ENCODE measurements around the gene REEP6.

DNA sequence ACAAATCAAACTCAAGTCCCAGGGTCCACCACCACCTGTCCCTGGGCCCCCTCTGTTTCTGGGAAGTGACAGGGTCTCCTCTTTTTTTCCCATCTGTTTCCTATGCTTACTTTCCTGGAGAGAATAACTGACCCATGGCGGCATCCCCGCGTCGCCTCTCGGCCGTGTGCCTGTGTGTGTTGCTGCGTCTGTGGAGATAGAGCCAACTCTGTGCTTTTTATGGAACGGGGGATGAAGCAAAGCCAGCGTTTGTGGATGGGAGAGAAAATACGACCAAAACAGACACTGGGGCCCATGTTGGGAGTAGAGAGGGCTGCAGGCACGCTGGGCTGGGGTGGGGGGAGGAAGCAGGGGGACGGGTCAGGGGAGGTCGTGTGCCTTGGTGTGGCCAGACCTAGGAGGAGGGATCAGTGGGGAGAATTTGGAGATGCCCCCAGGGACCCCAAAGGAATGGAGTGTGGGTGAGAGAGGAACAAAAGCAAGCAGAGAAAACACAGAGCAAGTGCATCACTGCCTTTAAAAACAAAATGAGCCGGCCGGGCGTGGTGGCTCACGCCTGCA, 49.5 kb downstream of the REEP6 start:
- TF ChIP-seq, protein P1, sequence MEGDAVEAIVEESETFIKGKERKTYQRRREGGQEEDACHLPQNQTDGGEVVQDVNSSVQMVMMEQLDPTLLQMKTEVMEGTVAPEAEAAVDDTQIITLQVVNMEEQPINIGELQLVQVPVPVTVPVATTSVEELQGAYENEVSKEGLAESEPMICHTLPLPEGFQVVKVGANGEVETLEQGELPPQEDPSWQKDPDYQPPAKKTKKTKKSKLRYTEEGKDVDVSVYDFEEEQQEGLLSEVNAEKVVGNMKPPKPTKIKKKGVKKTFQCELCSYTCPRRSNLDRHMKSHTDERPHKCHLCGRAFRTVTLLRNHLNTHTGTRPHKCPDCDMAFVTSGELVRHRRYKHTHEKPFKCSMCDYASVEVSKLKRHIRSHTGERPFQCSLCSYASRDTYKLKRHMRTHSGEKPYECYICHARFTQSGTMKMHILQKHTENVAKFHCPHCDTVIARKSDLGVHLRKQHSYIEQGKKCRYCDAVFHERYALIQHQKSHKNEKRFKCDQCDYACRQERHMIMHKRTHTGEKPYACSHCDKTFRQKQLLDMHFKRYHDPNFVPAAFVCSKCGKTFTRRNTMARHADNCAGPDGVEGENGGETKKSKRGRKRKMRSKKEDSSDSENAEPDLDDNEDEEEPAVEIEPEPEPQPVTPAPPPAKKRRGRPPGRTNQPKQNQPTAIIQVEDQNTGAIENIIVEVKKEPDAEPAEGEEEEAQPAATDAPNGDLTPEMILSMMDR (IDR thresholded peaks at IDR 0.05): no peak
- no peak for TF ChIP-seq EZH2phosphoT487 (IDR thresholded peaks at IDR 0.05)
